HCT116 (cell line): Measurements from ENCODE around the gene ANAPC1.
"Not testable (repeated sequence)": the region's sequence is repeated elsewhere in the genome, so short reads cannot be mapped to it uniquely, and the experiment has no call there.

ENCODE experiments used
- ELF1 ChIP-seq: IDR thresholded peaks from 2 replicates; pipeline ENCODE4 v1.6.1; 2012; ENCODE audit warnings: low read depth, borderline replicate concordance
- EZH2phosphoT487 ChIP-seq: fragments of 200-600 bp; IDR thresholded peaks from 2 replicates; pipeline ENCODE4 v1.6.1; 2018; ENCODE audit warnings: antibody characterized with exemption, borderline replicate concordance
- POLR2A ChIP-seq: IDR thresholded peaks from 2 replicates; pipeline ENCODE4 v1.7.0; 2011; ENCODE audit warnings: borderline replicate concordance; ENCODE audit not compliant: insufficient read depth, insufficient read length; ENCODE audit errors: extremely low read depth
- POLR2AphosphoS5 ChIP-seq: IDR thresholded peaks from 2 replicates; pipeline ENCODE4 v1.6.1; 2011; ENCODE audit warnings: mild to moderate bottlenecking, low read depth, low read length, moderate library complexity
- SRF ChIP-seq: IDR thresholded peaks from 2 replicates; pipeline ENCODE4 v1.6.1; 2012; ENCODE audit warnings: low read depth
- ZNF274 ChIP-seq: fragments of 200-500 bp; sonication (Bioruptor generic); IDR thresholded peaks from 2 replicates; pipeline ENCODE4 v1.6.1; 2014; ENCODE audit warnings: mild to moderate bottlenecking, low read depth, low read length, inconsistent platforms
- TF ChIP-seq, protein P1 (sequence below), 3 experiments: fragments of 200-600 bp in 1 of 3; sonication (generic) in 1 of 3; IDR thresholded peaks in 2 of 3; conservative IDR thresholded peaks in 1 of 3; 2 replicates each; pipeline ENCODE4 v1.5.1; 2012 to 2017; ENCODE audit warnings: low read depth in 2 of 3, low read length in 2 of 3, antibody characterized with exemption in 1 of 3, borderline replicate concordance in 1 of 3, control low read depth in 1 of 3, mild to moderate bottlenecking in 1 of 3, mixed read lengths in 1 of 3, mixed run types in 1 of 3, moderate library complexity in 1 of 3; ENCODE audit not compliant: insufficient read depth in 1 of 3
- TF ChIP-seq, protein P2 (sequence below): IDR thresholded peaks from 2 replicates; pipeline ENCODE4 v1.6.1; 2012

DNA sequence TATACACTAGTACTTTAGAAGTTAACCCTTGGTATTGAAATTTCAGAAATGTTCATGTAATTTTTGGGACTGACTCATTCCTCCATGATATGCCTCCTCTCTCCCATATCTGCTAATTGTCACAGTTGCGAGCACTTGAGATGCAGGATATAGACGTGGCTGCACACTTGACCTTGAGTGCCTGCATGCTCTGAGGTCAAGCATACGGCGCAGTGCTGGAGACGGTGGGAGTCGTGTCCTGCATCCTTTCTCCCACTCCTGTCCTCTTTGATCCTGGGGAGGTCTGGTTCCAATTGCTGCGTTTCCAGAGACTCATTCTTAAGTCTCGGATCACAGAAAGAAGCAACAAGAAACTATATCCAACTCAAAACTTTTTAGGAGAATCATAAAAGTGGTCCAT is 139.2 kb downstream of the ANAPC1 start:
- TF ChIP-seq EZH2phosphoT487, POLR2A, ELF1, POLR2AphosphoS5, ZNF274, SRF: not testable (repeated sequence)
- TF ChIP-seq, protein P1, sequence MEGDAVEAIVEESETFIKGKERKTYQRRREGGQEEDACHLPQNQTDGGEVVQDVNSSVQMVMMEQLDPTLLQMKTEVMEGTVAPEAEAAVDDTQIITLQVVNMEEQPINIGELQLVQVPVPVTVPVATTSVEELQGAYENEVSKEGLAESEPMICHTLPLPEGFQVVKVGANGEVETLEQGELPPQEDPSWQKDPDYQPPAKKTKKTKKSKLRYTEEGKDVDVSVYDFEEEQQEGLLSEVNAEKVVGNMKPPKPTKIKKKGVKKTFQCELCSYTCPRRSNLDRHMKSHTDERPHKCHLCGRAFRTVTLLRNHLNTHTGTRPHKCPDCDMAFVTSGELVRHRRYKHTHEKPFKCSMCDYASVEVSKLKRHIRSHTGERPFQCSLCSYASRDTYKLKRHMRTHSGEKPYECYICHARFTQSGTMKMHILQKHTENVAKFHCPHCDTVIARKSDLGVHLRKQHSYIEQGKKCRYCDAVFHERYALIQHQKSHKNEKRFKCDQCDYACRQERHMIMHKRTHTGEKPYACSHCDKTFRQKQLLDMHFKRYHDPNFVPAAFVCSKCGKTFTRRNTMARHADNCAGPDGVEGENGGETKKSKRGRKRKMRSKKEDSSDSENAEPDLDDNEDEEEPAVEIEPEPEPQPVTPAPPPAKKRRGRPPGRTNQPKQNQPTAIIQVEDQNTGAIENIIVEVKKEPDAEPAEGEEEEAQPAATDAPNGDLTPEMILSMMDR (IDR thresholded peaks at IDR 0.05 in 2 of 3, conservative IDR thresholded peaks at IDR 0.05 in 1 of 3; ENCODE audit: borderline replicate concordance in 1 of 3, insufficient read depth in 1 of 3, low read depth in 2 of 3, low read length in 2 of 3): not testable (repeated sequence)
- TF ChIP-seq, protein P2, sequence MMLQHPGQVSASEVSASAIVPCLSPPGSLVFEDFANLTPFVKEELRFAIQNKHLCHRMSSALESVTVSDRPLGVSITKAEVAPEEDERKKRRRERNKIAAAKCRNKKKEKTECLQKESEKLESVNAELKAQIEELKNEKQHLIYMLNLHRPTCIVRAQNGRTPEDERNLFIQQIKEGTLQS: not testable (repeated sequence)
